DOHH2 (cell line): ENCODE measurements around the gene DHCR24.

Experiments used
- H3F3A ChIP-seq: fragments of 200-600 bp; sonication (generic), shearing (Covaris generic); 2 replicates; pipeline ENCODE4 v1.6.0; 2016; ENCODE audit warnings: antibody characterized with exemption, mild to moderate bottlenecking; ENCODE audit not compliant: control insufficient read depth, insufficient read depth
- H3K27ac ChIP-seq: fragments of 200-600 bp; sonication (generic); 2 replicates; pipeline ENCODE4 v1.5.1; 2014; ENCODE audit warnings: low read depth, mild to moderate bottlenecking, low read length, moderate library complexity
- H3K27me3 ChIP-seq: fragments of 200-600 bp; sonication (generic); 2 replicates; pipeline ENCODE4 v1.6.1; 2014; ENCODE audit warnings: mild to moderate bottlenecking, low read length, mixed read lengths; ENCODE audit not compliant: control insufficient read depth
- H3K36me3 ChIP-seq: fragments of 200-600 bp; sonication (generic); 2 replicates; pipeline ENCODE4 v1.6.1; 2014; ENCODE audit warnings: mild to moderate bottlenecking, low read length, moderate library complexity, mixed read lengths; ENCODE audit not compliant: control insufficient read depth
- H3K4me1 ChIP-seq: fragments of 200-600 bp; sonication (generic); 2 replicates; pipeline ENCODE4 v1.6.1; 2014; ENCODE audit warnings: mild to moderate bottlenecking, low read length, mixed read lengths; ENCODE audit not compliant: control insufficient read depth
- H3K4me2 ChIP-seq: fragments of 200-600 bp; sonication (generic); 2 replicates; pipeline ENCODE4 v1.6.0; 2014; ENCODE audit warnings: mild to moderate bottlenecking, low read length, moderate library complexity
- H3K4me3 ChIP-seq: fragments of 200-600 bp; sonication (generic); 2 replicates; pipeline ENCODE4 v1.5.1; 2014; ENCODE audit warnings: mild to moderate bottlenecking, low read length, mixed read lengths
- H3K79me2 ChIP-seq: fragments of 200-600 bp; sonication (generic); 2 replicates; pipeline ENCODE4 v1.6.1; 2014; ENCODE audit warnings: mild to moderate bottlenecking, low read length, mixed read lengths; ENCODE audit not compliant: control insufficient read depth
- H3K9me2 ChIP-seq: fragments of 200-600 bp; sonication (generic); replicated peaks from 2 replicates; pipeline ENCODE4 v1.6.1; 2014; ENCODE audit warnings: mild to moderate bottlenecking, low read length, mixed read lengths; ENCODE audit not compliant: control insufficient read depth
- H3K9me3 ChIP-seq: fragments of 200-600 bp; sonication (generic); 2 replicates; pipeline ENCODE4 v1.6.1; 2014; ENCODE audit warnings: antibody characterized with exemption, low read length, mixed read lengths; ENCODE audit not compliant: control insufficient read depth, insufficient read depth
- H4K20me1 ChIP-seq: fragments of 200-600 bp; sonication (generic); 2 replicates; pipeline ENCODE4 v1.6.0; 2014; ENCODE audit warnings: low read depth, mild to moderate bottlenecking, antibody characterized with exemption, low read length, moderate library complexity; ENCODE audit not compliant: control insufficient read depth, insufficient read depth
- CTCF ChIP-seq: fragments of 200-600 bp; sonication (generic); IDR thresholded peaks from one replicate; pipeline ENCODE4 v1.5.1; 2014; ENCODE audit warnings: antibody characterized with exemption, mild to moderate bottlenecking, low read depth, low read length; ENCODE audit not compliant: poor library complexity, severe bottlenecking
- EZH2phosphoT487 ChIP-seq: fragments of 200-600 bp; sonication (generic); IDR thresholded peaks from 2 replicates; pipeline ENCODE4 v1.6.1; 2017; ENCODE audit warnings: borderline replicate concordance, mild to moderate bottlenecking, antibody characterized with exemption, low read length, moderate library complexity, mixed read lengths

The DHCR24 gene

DNA sequence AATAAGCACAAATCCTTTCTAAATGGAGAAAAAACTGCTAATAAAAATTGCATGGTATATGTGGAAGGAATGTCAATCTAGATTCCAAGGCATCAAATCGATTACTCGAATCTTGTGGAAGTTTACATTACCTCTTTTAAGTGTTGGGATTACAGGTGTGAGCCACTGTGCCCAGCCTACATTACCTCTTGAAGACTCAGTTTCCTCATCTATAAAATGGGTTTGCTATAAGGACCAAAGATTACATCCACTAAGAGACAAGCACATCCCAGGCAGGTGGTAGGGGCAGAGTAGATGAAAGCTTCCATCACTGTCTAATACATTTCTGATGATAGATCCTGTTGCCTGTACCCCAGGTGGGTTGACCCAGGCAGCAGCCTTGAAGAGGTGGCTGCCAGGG, 16.1 kb downstream of the DHCR24 start:
- Histone ChIP-seq H3K4me2 (no peak overlapping the region), H3K79me2 (peaks cover 14% of the 10 kb centered on the region), H3K27ac (no peak overlapping the region), H3K4me3 (no peak overlapping the region), H3K4me1 (no peaks in the 10 kb centered on the region), H3K9me3 (no peaks in the 10 kb centered on the region), H3K36me3 (peaks cover 91% of the 10 kb centered on the region), H3K27me3 (no peaks in the 10 kb centered on the region), H3F3A (no peaks in the 10 kb centered on the region), H3K9me2 (no peaks in the 10 kb centered on the region), H4K20me1 (peaks cover 4% of the 10 kb centered on the region; the same call in 1 of the 2 replicates)
- no peak for TF ChIP-seq EZH2phosphoT487
- no peak for TF ChIP-seq CTCF

DNA sequence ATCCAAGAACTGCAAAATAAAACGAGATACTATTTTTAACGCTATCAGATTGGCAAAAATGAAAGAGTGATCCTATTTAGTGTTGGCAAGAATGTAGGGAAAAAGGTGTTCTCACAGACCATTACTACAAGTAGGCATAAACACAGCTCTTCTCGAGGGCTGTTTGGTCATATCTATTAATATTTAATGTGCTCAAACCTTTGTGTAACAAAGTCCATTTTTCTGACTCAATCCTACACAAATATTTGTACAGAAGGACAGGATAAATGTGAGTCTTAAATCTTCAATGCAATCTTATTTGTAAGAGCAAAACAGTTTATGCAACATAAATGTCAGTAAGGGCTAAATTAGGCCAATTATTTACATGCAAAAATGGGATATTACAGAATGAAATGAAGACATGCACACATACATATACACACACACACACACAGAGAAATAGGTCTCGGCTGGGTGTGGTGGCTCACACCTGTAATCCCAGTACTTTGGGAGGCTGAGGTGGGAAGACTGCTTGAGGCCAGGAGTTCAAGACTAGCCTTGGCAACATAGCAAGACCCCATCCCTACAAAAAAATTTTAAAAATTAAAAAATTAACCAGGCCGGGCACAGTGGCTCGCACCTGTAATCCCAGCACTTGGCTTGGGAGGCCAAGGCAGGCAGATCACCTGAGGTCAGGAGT, 17.7 kb downstream of the DHCR24 start:
- no peaks in the 10 kb centered on the region for H3K9me3 ChIP-seq
- H3K9me2 ChIP-seq = no peaks in the 10 kb centered on the region
- peaks cover 9% of the 10 kb centered on the region; the same call in 1 of the 2 replicates for H3K79me2 ChIP-seq
- no peaks in the 10 kb centered on the region for H3F3A ChIP-seq
- H3K27me3 ChIP-seq = no peaks in the 10 kb centered on the region
- H3K36me3 ChIP-seq = peaks cover 92% of the 10 kb centered on the region
- no peak overlapping the region for H3K4me2 ChIP-seq
- no peak overlapping the region for H3K27ac ChIP-seq
- H4K20me1 ChIP-seq = peaks cover 2% of the 10 kb centered on the region; the same call in 1 of the 2 replicates
- H3K4me3 ChIP-seq = no peak overlapping the region
- TF ChIP-seq CTCF (no peak), EZH2phosphoT487 (no peak)
- H3K4me1 ChIP-seq = no peaks in the 10 kb centered on the region

GRCh38 chr1:54867717-54868057, 19.3 kb downstream of the DHCR24 start:
- Histone ChIP-seq H3K4me1 (no peaks in the 10 kb centered on the region), H3K9me2 (no peaks in the 10 kb centered on the region), H3K4me3 (no peak overlapping the region), H3K79me2 (peaks cover 8% of the 10 kb centered on the region; the same call in 1 of the 2 replicates), H3K9me3 (no peaks in the 10 kb centered on the region), H3F3A (no peaks in the 10 kb centered on the region), H3K36me3 (peaks cover 92% of the 10 kb centered on the region), H3K27me3 (no peaks in the 10 kb centered on the region), H3K4me2 (no peak overlapping the region), H4K20me1 (no peaks in the 10 kb centered on the region; the same call in 1 of the 2 replicates), H3K27ac (no peak overlapping the region)
- no peak for TF ChIP-seq CTCF
- no peak for TF ChIP-seq EZH2phosphoT487
